Cortex of kidney (tissue), 1 donor: ENCODE measurements around the gene ACO2.
"Not testable (repeated sequence)": the region's sequence is repeated elsewhere in the genome, so short reads cannot be mapped to it uniquely, and the experiment has no call there.

Source experiments
- DNase-seq: peaks from one replicate; lab custom pipeline; 2025; lab: John Stamatoyannopoulos, UW

Gene ACO2

DNA sequence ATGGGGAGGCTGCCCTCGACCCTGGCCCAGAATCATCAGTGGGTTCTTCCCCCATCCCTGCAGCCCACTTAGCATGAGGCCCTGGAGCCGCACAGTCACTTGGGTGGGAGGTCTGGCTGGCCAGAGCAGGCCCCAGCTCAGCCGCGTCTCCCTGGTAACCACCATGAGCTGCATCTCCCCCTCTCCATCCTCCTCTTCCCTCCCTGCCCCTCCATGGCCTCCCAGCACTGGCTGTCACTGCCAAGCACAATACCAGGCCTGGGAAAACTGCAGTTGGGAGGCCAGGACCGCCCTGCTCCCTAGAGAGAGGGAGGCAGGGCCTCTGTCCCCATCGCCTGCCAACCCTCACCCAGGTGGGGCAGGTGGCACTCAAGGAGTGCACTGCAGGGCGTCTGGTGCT, 99.9 kb downstream of the ACO2 start:
- no peak for DNase-seq

DNA sequence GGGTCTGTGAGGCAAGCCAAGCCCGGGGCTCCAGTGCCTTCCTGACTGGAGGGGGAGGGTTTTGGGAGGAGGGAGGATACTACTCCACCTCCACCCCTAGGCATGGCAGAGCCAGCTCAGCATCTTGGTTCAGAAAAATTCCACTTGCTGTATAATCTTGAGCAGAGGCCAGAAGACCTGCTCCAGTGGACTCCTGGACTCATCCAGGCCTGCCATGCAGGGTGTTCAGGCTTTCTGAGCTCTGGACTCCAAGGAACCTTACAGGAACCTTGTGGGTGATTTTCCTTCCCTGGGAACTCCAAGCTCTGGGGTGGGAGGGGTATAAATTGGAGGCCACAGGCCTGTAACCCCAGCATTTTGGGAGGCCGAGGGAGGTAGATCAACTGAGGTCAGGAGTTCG, 101.3 kb downstream of the ACO2 start:
- no peak for DNase-seq

- no peak for DNase-seq
Observed at GRCh38 chr22:41571786-41572185, 102.9 kb downstream of the ACO2 start.

DNA sequence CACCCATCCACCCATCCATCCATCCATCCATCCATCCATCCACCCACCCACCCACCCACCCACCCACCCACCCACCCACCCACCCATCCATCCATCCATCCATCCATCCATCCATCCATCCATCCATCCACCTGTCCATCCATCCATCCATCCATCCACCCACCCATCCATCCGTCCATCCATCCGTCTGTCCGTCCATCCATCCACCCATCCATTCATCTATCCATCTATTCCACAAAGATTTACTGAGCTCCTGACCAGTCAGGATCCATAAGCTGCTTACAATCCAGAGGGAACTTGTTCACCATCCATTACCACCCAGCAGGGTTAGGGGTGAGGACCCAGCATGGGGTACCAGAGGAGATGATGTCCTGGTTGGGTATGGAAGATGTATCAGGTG, 103.4 kb downstream of the ACO2 start:
- DNase-seq: not testable (repeated sequence)

DNA sequence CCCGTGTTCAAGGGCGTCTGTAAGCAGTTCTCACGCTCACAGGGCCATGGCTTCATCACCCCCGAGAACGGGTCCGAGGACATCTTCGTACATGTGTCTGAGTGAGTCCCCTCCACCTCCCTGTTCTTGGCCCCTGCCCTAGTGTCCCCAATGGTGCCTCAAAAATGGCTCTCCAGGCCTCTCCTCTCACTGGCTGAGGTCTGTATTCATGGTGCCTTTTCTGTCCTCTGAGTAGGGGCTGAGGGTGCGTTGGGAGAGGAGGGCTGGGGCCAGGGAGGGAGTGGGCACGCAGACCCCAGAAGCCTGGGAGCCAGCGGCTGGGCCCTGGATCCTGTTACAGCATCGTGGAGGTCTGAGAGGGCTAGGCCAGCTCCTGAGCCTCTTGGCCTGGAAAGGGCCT, 104.8 kb downstream of the ACO2 start:
- no peak for DNase-seq

DNA sequence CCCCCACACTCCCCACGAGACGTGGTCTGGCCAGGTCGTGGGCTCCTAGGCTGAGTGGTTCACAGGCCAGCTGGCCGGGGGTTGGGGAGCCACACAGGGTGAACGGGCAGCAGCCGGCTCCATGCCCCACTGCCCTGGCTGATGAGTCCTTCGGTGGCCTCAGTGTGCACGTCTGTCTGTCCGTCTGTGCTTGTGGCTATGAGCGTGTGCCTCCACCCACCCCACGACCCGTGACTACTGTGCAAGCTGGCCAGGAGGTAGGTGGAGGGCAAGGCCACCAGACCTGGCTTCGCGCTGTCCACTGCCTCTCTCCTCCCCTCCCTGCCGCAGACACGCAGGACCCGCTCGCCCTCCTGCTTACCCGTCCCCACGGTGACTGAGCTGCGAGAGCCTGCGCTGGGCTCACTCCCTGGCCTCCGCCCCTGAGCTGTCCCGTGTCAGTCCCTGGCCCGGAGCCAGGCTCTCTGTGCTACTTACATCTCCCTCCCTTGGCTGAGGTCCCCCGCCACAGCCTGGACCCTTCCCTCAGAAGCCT, 106.0 kb downstream of the ACO2 start:
- DNase-seq: no peak

DNA sequence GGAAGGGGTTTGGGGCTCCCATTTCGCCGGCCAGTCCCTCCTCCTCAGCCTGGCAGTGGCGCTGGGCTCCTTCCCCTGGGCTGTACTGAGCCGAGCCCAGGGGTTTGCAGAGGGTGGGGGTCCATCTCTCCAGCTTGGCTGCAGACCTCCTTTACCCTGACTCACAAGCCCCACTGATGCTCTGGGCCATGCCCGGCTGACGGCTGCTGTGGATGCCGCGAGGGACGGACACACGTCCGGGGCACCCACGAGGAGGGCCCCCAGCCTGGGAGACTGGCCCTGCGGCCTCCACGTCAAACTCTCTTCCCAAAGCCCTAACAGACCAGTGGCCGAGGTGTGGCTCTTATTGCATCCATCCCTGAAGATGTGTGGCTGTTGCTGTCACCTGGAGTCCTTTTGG, 106.6 kb downstream of the ACO2 start:
- no peak for DNase-seq

DNA sequence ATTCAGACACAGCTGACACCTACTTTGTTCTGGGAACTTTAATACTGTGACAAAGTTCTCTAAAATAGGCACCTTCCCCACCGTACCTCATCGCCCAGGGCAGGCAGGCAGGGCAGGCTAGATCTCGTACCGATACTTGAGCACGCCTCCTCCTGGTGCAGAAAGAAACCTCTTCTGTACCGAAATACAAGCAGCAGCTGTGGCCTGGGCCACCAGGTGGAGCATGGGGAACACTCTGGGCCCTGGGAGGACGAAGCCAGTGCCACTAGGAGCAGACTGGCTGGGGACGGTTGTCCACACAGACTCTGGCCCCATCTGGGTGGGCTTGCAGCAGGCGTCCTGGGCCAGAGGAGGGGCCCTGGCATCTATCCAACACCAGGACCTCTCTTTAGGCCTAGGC, 108.0 kb downstream of the ACO2 start:
- DNase-seq: no peak

- no peak for DNase-seq
Observed at GRCh38 chr22:41578114-41578513, 109.2 kb downstream of the ACO2 start.
